ENCODE measurements around the gene VSTM4. TPM values are rescaled to one million over a fixed set of nuclear protein-coding genes. Genes with fewer than 3 reads are reported as not detected.

The VSTM4 gene
- total RNA-seq, 4 donors from 2014 or later = 10.0 to 21.4 (median 12.6) TPM

GRCh38 chr10:49090189-49090575 is 25.1 kb downstream of the VSTM4 start:
- intact Hi-C loops (cut with DNase I) = no loop called here
- H3K9me3 ChIP-seq = peaks cover 0 to 14% (median 11%) of the 10 kb centered on the region in 4 donors
- 50% methylated on average over 1 of the region's 1 CpG for whole genome bisulfite sequencing
- H3K36me3 ChIP-seq = peaks cover 0 to 6% (median 0%) of the 10 kb centered on the region in 4 donors
- H3K27ac ChIP-seq (replicated peaks in 1 of 4) = no peak overlapping the region
- DNase-seq (ENCODE audit: extremely low spot score) = no peak
- TF ChIP-seq POLR2AphosphoS5 (IDR thresholded peaks at IDR 0.05) (no peak), POLR2A (IDR thresholded peaks at IDR 0.05; ENCODE audit: low read depth) (no peak), EP300 (IDR thresholded peaks at IDR 0.05) (no peak), CTCF (IDR thresholded peaks at IDR 0.05) (no peak)
- peaks cover 22 to 24% (median 22%) of the 10 kb centered on the region in 4 donors for H3K4me1 ChIP-seq
- H3K27me3 ChIP-seq = no peaks in the 10 kb centered on the region
- no peak overlapping the region for H3K4me3 ChIP-seq

GRCh38 chr10:49089557-49090188 is 25.6 kb downstream of the VSTM4 start:
- TF ChIP-seq POLR2A (IDR thresholded peaks at IDR 0.05; ENCODE audit: low read depth) (no peak), EP300 (IDR thresholded peaks at IDR 0.05) (no peak), CTCF (IDR thresholded peaks at IDR 0.05) (no peak), POLR2AphosphoS5 (IDR thresholded peaks at IDR 0.05) (no peak)
- Histone ChIP-seq H3K27ac (replicated peaks in 1 of 4) (no peak overlapping the region), H3K9me3 (peaks cover 0 to 14% (median 11%) of the 10 kb centered on the region in 4 donors), H3K36me3 (peaks cover 0 to 11% (median under 1%) of the 10 kb centered on the region in 4 donors), H3K4me1 (peaks cover 21 to 22% (median 21%) of the 10 kb centered on the region in 4 donors), H3K27me3 (no peaks in the 10 kb centered on the region), H3K4me3 (no peak overlapping the region)
- no peak for DNase-seq (ENCODE audit: extremely low spot score)
- WGBS = 53% methylated on average over 3 of the region's 3 CpGs
- intact Hi-C loops (cut with DNase I) = no loop called here

- Histone ChIP-seq H3K4me3 (no peak overlapping the region), H3K27me3 (no peaks in the 10 kb centered on the region), H3K4me1 (peaks cover 17 to 22% (median 21%) of the 10 kb centered on the region in 4 donors), H3K36me3 (peaks cover 0 to 13% (median 2%) of the 10 kb centered on the region in 4 donors), H3K27ac (replicated peaks in 1 of 4) (no peak overlapping the region), H3K9me3 (peaks cover 0 to 14% (median 11%) of the 10 kb centered on the region in 4 donors)
- intact Hi-C loops (cut with DNase I) = no loop called here
- WGBS = 83% methylated on average over 2 of the region's 2 CpGs
- no peak for DNase-seq (ENCODE audit: extremely low spot score)
- TF ChIP-seq POLR2AphosphoS5 (IDR thresholded peaks at IDR 0.05) (no peak), CTCF (IDR thresholded peaks at IDR 0.05) (no peak), POLR2A (IDR thresholded peaks at IDR 0.05; ENCODE audit: low read depth) (no peak), EP300 (IDR thresholded peaks at IDR 0.05) (no peak)
These were observed 26.2 kb downstream of the VSTM4 start for GRCh38 chr10:49089152-49089551.

GRCh38 chr10:49086889-49087288 is 28.4 kb downstream of the VSTM4 start:
- TF ChIP-seq EP300 (IDR thresholded peaks at IDR 0.05) (no peak), POLR2AphosphoS5 (IDR thresholded peaks at IDR 0.05) (no peak), POLR2A (IDR thresholded peaks at IDR 0.05; ENCODE audit: low read depth) (no peak), CTCF (IDR thresholded peaks at IDR 0.05) (no peak)
- intact Hi-C loops (cut with DNase I) = no loop called here
- Histone ChIP-seq H3K27me3 (no peaks in the 10 kb centered on the region), H3K4me1 (peaks cover 17 to 41% (median 35%) of the 10 kb centered on the region in 4 donors), H3K4me3 (no peak overlapping the region), H3K36me3 (peaks cover 0 to 13% (median 2%) of the 10 kb centered on the region in 4 donors), H3K9me3 (peaks cover 0 to 14% (median 11%) of the 10 kb centered on the region in 4 donors), H3K27ac (replicated peaks in 1 of 4) (no peak overlapping the region)
- WGBS = 94% methylated on average over 3 of the region's 3 CpGs
- DNase-seq (ENCODE audit: extremely low spot score) = no peak
